GM12878 (cell line): Measurements from ENCODE around the gene IQSEC2.

Experiments used
- EZH2 ChIP-seq: IDR thresholded peaks from 2 replicates; pipeline ENCODE4 v1.6.1; 2012; ENCODE audit warnings: low read depth, mild to moderate bottlenecking, control low read depth, inconsistent platforms, low read length, borderline replicate concordance; ENCODE audit not compliant: control insufficient read depth
- HDAC2 ChIP-seq: fragments of 200-600 bp; sonication (generic); IDR thresholded peaks from 2 replicates; pipeline ENCODE4 v1.6.1; 2017
- POLR2A ChIP-seq: IDR thresholded peaks from 2 replicates; pipeline ENCODE4 v1.6.1; 2011; ENCODE audit warnings: low read depth, mild to moderate bottlenecking, low read length
- TF ChIP-seq, protein P1 (sequence below): fragments of 450-650 bp; formaldehyde crosslinking; IDR thresholded peaks from 2 replicates; pipeline ENCODE4 v1.4.0; 2020; ENCODE audit warnings: mild to moderate bottlenecking, moderate library complexity
- TF ChIP-seq, protein P2 (sequence below), 3 experiments: IDR thresholded peaks in 2 of 3; conservative IDR thresholded peaks in 1 of 3; 2 replicates each; pipeline ENCODE4 v1.5.1; 2011; ENCODE audit warnings: low read depth in 3 of 3, low read length in 3 of 3, mild to moderate bottlenecking in 3 of 3, control low read depth in 2 of 3, moderate library complexity in 2 of 3, inconsistent platforms in 1 of 3, mixed read lengths in 1 of 3; ENCODE audit not compliant: control insufficient read depth in 2 of 3, insufficient read depth in 1 of 3; ENCODE audit errors: extremely low read depth in 1 of 3
- TF ChIP-seq, protein P3 (sequence below): IDR thresholded peaks from 2 replicates; pipeline ENCODE4 v1.6.1; 2011; ENCODE audit warnings: borderline replicate concordance, low read depth, mild to moderate bottlenecking, moderate library complexity, mixed read lengths, low read length; ENCODE audit not compliant: insufficient read depth; ENCODE audit errors: extremely low read length

DNA sequence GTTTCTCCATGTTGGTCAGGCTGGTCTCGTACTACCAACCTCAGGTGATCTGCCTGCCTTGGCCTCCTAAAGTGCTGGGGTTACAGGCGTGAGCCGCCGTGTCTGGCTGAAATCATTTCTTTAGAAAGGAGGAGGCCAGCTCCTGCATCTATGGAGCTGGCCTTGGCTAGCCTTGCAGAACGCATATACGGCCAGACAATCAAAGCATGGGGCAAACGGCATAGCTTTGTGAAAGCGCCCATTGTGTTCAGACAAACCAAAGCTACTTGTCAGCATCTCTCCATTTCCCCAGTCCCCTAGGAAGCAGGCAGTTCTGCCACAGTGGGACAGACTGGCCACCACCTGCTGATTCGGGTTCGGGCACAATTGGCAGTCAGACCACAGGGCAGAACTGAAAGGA, 48.9 kb upstream of the IQSEC2 start:
- TF ChIP-seq, protein P1, sequence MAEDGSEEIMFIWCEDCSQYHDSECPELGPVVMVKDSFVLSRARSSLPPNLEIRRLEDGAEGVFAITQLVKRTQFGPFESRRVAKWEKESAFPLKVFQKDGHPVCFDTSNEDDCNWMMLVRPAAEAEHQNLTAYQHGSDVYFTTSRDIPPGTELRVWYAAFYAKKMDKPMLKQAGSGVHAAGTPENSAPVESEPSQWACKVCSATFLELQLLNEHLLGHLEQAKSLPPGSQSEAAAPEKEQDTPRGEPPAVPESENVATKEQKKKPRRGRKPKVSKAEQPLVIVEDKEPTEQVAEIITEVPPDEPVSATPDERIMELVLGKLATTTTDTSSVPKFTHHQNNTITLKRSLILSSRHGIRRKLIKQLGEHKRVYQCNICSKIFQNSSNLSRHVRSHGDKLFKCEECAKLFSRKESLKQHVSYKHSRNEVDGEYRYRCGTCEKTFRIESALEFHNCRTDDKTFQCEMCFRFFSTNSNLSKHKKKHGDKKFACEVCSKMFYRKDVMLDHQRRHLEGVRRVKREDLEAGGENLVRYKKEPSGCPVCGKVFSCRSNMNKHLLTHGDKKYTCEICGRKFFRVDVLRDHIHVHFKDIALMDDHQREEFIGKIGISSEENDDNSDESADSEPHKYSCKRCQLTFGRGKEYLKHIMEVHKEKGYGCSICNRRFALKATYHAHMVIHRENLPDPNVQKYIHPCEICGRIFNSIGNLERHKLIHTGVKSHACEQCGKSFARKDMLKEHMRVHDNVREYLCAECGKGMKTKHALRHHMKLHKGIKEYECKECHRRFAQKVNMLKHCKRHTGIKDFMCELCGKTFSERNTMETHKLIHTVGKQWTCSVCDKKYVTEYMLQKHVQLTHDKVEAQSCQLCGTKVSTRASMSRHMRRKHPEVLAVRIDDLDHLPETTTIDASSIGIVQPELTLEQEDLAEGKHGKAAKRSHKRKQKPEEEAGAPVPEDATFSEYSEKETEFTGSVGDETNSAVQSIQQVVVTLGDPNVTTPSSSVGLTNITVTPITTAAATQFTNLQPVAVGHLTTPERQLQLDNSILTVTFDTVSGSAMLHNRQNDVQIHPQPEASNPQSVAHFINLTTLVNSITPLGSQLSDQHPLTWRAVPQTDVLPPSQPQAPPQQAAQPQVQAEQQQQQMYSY (CRISPR knock-in tag), result no peak
- TF ChIP-seq HDAC2, result no peak
- TF ChIP-seq, protein P2, sequence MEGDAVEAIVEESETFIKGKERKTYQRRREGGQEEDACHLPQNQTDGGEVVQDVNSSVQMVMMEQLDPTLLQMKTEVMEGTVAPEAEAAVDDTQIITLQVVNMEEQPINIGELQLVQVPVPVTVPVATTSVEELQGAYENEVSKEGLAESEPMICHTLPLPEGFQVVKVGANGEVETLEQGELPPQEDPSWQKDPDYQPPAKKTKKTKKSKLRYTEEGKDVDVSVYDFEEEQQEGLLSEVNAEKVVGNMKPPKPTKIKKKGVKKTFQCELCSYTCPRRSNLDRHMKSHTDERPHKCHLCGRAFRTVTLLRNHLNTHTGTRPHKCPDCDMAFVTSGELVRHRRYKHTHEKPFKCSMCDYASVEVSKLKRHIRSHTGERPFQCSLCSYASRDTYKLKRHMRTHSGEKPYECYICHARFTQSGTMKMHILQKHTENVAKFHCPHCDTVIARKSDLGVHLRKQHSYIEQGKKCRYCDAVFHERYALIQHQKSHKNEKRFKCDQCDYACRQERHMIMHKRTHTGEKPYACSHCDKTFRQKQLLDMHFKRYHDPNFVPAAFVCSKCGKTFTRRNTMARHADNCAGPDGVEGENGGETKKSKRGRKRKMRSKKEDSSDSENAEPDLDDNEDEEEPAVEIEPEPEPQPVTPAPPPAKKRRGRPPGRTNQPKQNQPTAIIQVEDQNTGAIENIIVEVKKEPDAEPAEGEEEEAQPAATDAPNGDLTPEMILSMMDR (IDR thresholded peaks at IDR 0.05 in 2 of 3, conservative IDR thresholded peaks at IDR 0.05 in 1 of 3; ENCODE audit: control insufficient read depth in 2 of 3, extremely low read depth in 1 of 3, insufficient read depth in 1 of 3, low read depth in 3 of 3, low read length in 3 of 3), result no peak
- TF ChIP-seq POLR2A, result no peak
- no peak for TF ChIP-seq EZH2
- TF ChIP-seq, protein P3, sequence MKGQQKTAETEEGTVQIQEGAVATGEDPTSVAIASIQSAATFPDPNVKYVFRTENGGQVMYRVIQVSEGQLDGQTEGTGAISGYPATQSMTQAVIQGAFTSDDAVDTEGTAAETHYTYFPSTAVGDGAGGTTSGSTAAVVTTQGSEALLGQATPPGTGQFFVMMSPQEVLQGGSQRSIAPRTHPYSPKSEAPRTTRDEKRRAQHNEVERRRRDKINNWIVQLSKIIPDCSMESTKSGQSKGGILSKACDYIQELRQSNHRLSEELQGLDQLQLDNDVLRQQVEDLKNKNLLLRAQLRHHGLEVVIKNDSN, result no peak
